ENCODE results near the gene RGL3. TPM values are rescaled to one million over a fixed set of nuclear protein-coding genes. Genes with fewer than 3 reads are reported as not detected.

The RGL3 gene
- total RNA-seq, 1 experiment from 2014 or later = not detected

- DNase-seq (ENCODE audit: unreplicated experiment) = no peak
- no peak for TF ChIP-seq CTCF (IDR thresholded peaks at IDR 0.05; ENCODE audit: unreplicated experiment)
- Mint-ChIP-seq H3K27ac (ENCODE audit: low read depth, unreplicated experiment) (no peak overlapping the region), H3K9me3 (ENCODE audit: unreplicated experiment) (no peaks in the 10 kb centered on the region), H3K4me3 (ENCODE audit: unreplicated experiment) (no peak overlapping the region), H3K4me1 (ENCODE audit: insufficient read depth, unreplicated experiment) (no peaks in the 10 kb centered on the region), H3K27me3 (ENCODE audit: insufficient read depth, unreplicated experiment) (peaks cover 11% of the 10 kb centered on the region), H3K36me3 (ENCODE audit: insufficient read depth, unreplicated experiment) (no peaks in the 10 kb centered on the region)
- ChIA-PET CTCF (no interaction called here), POLR2A (interaction anchor here (1.2 kb wide), 1 partner anchor 13 kb away, joined by 3 read pairs; the partner anchor contains the start of gene ODAD3)
- no TSS peak for BruUV-seq (replicated peaks)
- intact Hi-C loops (cut with micrococcal nuclease) = no loop called here
Observed at GRCh38 chr19:11421371-11422098, 2.4 kb upstream of the RGL3 start.

GRCh38 chr19:11420429-11421370 is 1.6 kb upstream of the RGL3 start:
- no peaks in the 10 kb centered on the region for H3K36me3 Mint-ChIP-seq (ENCODE audit: insufficient read depth, unreplicated experiment)
- no peaks in the 10 kb centered on the region for H3K4me1 Mint-ChIP-seq (ENCODE audit: insufficient read depth, unreplicated experiment)
- CTCF ChIA-PET = interaction anchor here (0.7 kb wide), 1 partner anchor 184 kb away, joined by 3 read pairs; no protein-coding TSS in a partner anchor
- no TSS peak for BruUV-seq (replicated peaks)
- no peak overlapping the region for H3K27ac Mint-ChIP-seq (ENCODE audit: low read depth, unreplicated experiment)
- no peak for DNase-seq (ENCODE audit: unreplicated experiment)
- intact Hi-C loops (cut with micrococcal nuclease) = no loop called here
- peaks cover 11% of the 10 kb centered on the region for H3K27me3 Mint-ChIP-seq (ENCODE audit: insufficient read depth, unreplicated experiment)
- POLR2A ChIA-PET = interaction anchor here (1.1 kb wide), 1 partner anchor 14 kb away, joined by 4 read pairs; the partner anchor contains the start of genes ODAD3 and PRKCSH
- H3K4me3 Mint-ChIP-seq (ENCODE audit: unreplicated experiment) = no peak overlapping the region
- H3K9me3 Mint-ChIP-seq (ENCODE audit: unreplicated experiment) = no peaks in the 10 kb centered on the region
- no peak for TF ChIP-seq CTCF (IDR thresholded peaks at IDR 0.05; ENCODE audit: unreplicated experiment)

DNA sequence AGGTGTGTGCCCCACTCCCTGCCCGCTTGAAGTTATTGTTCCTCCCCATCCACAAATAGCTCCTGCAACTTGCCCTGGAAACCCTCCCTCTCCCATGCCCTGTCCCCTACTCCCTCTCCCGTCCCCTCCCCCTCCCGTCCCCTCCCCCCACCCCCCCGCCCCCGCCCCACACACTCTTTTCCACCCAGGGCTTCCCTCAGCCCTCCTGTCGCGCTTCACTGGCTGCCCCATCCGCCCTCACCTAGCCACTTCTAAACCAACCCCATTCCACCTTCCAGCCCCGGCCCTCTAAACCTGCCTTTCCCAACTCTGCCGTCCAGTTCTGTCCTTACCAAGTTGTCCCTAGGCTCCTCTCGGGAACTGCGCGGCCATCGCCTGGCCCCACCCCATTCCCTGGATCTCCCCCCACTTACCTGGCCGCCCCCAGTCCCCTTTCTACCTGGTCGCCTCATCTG is 993 bp downstream of the RGL3 start:
- TF ChIP-seq CTCF (IDR thresholded peaks at IDR 0.05; ENCODE audit: unreplicated experiment) = no peak
- no peak for DNase-seq (ENCODE audit: unreplicated experiment)
- intact Hi-C loops (cut with micrococcal nuclease) = no loop called here
- CTCF ChIA-PET = interaction anchor here (0.6 to 1.1 kb wide), 3 partner anchors 11 to 1193 kb away, joined by 3 to 4 read pairs (median 3); partner anchors contain the start of genes TSPAN16 and ZNF791
- H3K9me3 Mint-ChIP-seq (ENCODE audit: unreplicated experiment) = no peaks in the 10 kb centered on the region
- no peaks in the 10 kb centered on the region for H3K36me3 Mint-ChIP-seq (ENCODE audit: insufficient read depth, unreplicated experiment)
- no peaks in the 10 kb centered on the region for H3K4me1 Mint-ChIP-seq (ENCODE audit: insufficient read depth, unreplicated experiment)
- no TSS peak for BruUV-seq (replicated peaks)
- no peak overlapping the region for H3K4me3 Mint-ChIP-seq (ENCODE audit: unreplicated experiment)
- POLR2A ChIA-PET = no interaction called here
- no peak overlapping the region for H3K27ac Mint-ChIP-seq (ENCODE audit: low read depth, unreplicated experiment)
- H3K27me3 Mint-ChIP-seq (ENCODE audit: insufficient read depth, unreplicated experiment) = peaks cover 3% of the 10 kb centered on the region

All from MCF 10A (cell line).